GM13977 (cell line): Measurements from ENCODE around the gene C1QTNF9.

Experiments used
- DNase-seq: peaks from one replicate; pipeline ENCODE4 v3.0.0; 2012; ENCODE audit warnings: low spot score
- in situ Hi-C: fragments of 300-500 bp; cut with MboI; formaldehyde crosslinking; loops from one replicate; pipeline ENCODE4 v1.12.0; 2022; ENCODE audit warnings: low sequenced_read_pairs, low pct_unique_long_range_greater_than_20kb, mixed read lengths, inconsistent platforms; ENCODE audit not compliant: unreplicated experiment
- TF ChIP-seq, protein P1 (sequence below): IDR thresholded peaks from 2 replicates; pipeline ENCODE4 v1.5.1; 2012; ENCODE audit warnings: mild to moderate bottlenecking, control low read depth; ENCODE audit not compliant: insufficient read depth; ENCODE audit errors: extremely low read depth, missing control alignments

Gene C1QTNF9

DNA sequence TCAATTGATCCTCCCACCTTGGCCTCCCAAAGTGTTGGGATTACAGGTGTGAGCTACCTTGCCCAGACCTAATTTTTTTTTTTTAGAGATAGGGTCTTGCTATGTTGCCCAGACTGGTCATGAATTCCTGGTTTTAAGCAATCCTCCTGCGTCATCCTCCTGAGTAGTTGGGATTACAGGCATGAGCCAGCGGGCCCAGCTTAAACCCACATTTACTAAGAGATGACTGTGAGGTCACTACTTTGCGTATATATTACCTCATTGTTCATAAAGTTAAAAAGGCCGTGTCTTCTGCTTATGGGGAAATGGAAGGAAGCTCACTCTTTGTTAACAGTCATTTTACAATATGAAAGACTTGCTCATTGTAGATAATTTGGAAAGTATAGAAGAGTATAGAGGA lies 39.6 kb upstream of the C1QTNF9 start:
- no peak for DNase-seq
- in situ Hi-C loops, result no loop called here
- TF ChIP-seq, protein P1, sequence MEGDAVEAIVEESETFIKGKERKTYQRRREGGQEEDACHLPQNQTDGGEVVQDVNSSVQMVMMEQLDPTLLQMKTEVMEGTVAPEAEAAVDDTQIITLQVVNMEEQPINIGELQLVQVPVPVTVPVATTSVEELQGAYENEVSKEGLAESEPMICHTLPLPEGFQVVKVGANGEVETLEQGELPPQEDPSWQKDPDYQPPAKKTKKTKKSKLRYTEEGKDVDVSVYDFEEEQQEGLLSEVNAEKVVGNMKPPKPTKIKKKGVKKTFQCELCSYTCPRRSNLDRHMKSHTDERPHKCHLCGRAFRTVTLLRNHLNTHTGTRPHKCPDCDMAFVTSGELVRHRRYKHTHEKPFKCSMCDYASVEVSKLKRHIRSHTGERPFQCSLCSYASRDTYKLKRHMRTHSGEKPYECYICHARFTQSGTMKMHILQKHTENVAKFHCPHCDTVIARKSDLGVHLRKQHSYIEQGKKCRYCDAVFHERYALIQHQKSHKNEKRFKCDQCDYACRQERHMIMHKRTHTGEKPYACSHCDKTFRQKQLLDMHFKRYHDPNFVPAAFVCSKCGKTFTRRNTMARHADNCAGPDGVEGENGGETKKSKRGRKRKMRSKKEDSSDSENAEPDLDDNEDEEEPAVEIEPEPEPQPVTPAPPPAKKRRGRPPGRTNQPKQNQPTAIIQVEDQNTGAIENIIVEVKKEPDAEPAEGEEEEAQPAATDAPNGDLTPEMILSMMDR, result no peak

DNA sequence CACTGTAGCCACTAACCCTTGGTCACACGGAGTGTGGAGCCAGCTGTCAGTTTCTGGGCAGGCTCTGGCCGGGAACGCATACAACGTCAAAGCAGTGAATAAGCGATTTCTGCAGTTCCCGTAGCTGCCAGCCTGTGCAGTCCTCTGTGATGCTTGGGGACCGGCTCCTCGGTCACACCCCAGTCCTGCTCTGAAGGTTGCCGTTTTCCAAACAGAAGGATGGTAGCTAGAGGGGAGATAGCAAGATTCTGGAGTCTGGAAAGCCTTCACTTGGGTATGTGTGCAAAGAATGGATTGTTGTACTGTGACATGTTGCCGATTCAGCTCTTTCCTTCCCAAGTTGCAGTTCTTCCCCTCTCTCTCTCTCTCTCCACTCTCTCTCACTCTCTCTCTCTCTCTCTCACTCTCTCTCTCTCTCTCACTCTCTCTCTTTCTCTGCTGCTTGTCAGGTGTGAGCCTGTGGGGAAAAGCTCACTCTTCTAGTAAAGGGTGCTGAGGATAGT lies 38.7 kb upstream of the C1QTNF9 start:
- peak; percentile 51 for DNase-seq
- in situ Hi-C loops, result no loop called here

DNA sequence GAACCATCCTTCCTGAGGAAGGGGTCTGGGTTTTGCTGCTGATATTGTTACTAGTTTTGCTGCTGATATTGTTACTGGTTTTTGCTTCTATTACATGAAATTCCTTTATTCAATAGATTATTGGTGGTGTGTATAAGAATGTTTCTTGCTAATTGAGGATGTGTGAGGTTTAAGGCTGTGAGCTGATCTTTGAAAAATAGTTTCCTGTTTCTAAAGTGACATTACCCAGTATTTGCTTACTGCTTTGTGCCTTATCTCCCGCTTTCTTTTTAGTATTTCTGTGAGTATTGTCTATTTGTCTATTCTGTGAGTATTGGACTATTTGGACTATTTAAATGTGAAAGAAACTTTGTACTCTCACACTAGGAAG lies 38.2 kb upstream of the C1QTNF9 start:
- DNase-seq, result no peak
- TF ChIP-seq, protein P1, result no peak
- in situ Hi-C loops, result no loop called here

More for the DNA sequence above, 38.7 kb upstream of the C1QTNF9 start:
- TF ChIP-seq, protein P1, result peak; percentile 10

DNA sequence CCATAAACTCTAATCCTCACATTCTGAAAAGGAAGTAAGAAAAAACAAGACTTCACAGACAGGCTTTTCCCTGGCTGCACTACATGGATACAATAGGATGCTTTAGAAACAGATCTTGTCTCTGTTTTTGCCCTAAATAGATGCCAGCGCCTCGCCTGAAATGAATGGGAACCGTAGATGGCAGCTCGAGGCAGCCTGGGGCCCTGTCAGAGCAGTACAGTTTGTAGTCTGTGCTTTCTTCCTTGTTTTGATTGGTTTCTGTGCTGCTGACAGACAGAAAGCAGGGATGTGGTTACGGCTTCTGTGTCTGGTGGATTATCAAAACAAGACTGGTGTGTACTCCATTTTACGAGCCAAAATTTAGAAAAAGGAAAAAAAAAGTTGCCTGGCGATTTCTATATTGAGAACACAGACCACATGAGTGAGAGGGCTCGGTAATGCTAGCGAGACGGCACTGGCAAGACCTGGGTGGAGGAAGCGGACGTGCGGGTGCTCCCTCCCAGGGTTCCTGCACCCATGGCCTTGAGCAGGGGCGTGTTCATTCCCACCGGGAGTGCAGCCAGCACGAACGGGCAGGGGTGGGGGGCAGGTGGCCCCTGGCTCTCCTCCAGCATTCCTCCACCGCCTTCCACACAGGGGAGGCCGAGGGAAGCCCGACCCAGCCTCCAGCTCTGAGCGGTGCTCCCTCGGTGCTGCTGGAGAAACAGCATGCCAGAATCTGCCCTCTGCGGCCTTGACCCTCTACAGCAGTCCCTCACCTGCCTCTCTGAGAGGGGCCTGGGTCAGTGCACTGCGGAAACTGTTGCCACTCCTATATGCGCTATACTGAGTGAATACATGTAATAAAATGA lies 37.6 kb upstream of the C1QTNF9 start:
- DNase-seq, result peak; percentile 68
- TF ChIP-seq, protein P1, result no peak
- in situ Hi-C loops, result no loop called here

DNA sequence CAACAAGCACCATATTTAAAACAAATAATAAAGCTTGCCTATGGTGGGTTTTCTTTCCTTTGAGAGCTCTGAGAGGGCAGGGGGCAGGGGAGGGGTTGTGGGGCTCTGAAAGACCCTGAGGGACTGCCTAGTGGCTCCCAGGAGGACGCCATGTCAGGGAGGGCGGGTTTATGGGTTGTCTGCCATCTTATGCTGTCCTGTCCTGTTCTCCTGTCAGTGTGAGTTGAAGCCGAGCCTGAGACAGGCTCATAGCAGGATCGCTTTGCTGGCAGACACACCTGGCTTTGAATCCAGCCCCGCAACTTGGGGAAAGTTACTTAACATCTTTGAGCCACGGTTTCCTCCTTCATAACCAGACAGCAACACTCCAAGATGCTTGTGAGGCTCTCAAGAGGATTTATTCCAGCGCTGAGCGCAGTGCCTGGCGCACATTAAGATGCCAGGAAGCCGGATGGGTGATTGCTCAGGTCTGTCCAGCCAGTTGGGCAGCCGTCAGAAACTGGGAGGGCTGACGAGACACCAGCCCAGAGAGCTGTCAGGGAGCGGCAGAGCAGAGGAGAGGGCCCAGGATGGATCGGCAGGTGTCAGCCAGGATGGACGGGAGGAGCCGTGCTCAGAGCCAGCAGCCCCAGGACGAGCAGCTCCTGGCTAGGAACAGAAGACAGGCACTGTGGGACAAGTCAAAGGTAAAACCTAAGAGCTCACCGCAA lies 36.8 kb upstream of the C1QTNF9 start:
- in situ Hi-C loops, result no loop called here
- TF ChIP-seq, protein P1, result no peak
- no peak for DNase-seq

DNA sequence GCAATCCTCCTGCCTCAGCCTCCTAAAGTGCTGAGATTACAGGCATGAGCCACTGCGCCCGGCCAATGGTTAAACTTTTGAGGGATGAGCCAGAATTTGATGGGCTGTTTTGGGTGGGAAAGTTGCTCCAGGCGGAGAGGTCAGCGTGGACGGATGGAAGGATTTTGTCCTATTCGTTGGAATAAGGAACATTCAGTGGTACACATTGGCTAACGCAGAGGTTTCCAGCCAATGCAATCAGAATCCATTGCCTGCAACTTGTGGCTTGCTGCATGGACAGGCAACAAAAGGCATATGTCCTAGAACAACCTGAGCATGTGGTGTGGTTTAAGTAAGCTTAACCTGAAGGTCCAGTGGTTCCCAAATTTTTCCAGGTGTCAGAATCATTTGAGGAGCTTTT lies 35.5 kb upstream of the C1QTNF9 start:
- in situ Hi-C loops, result no loop called here
- TF ChIP-seq, protein P1, result no peak
- no peak for DNase-seq
